IMR-90 (cell line): ENCODE data around the gene AGBL1. TPM values are rescaled to one million over a fixed set of nuclear protein-coding genes. Genes with fewer than 3 reads are reported as not detected.

ENCODE experiments used
- ATAC-seq: fragments of 200-7000 bp; cut with Tn5 transposase; 2 replicates; pipeline ENCODE4 v1.9.1; 2020; ENCODE audit warnings: low read depth, mild to moderate bottlenecking, moderate library complexity
- BruUV-seq: library from RNA; stranded (reverse); fragments of 400-500 nt; replicated peaks from 2 replicates; lab custom pipeline; 2021; lab: Mats Ljungman, UMichigan
- CTCF ChIA-PET: fragments of 300-600 bp; formaldehyde crosslinking; extraction: SDS; loops from one replicate; lab custom pipeline; 2021; ENCODE audit warnings: antibody characterized with exemption; lab: Yijun Ruan, JAX
- POLR2A ChIA-PET: fragments of 300-600 bp; sonication (Branson Sonifier 250); formaldehyde crosslinking; loops from one replicate; lab custom pipeline; 2022; ENCODE audit warnings: antibody characterized with exemption; ENCODE audit not compliant: unreplicated experiment; lab: Charles Lee
- DNase-seq: peaks from one replicate; pipeline ENCODE4 v3.0.0; 2013
- H2AFZ ChIP-seq: replicated peaks from 2 replicates; pipeline ENCODE3; 2013; ENCODE audit warnings: low read length, mild to moderate bottlenecking; ENCODE audit not compliant: poor library complexity
- H2AK5ac ChIP-seq: 2 replicates; pipeline ENCODE4 v1.6.1; 2013; ENCODE audit warnings: low read depth, low read length, inconsistent platforms
- H2AK9ac ChIP-seq: replicated peaks from 2 replicates; pipeline ENCODE3; 2013; ENCODE audit warnings: mild to moderate bottlenecking, low read depth, low read length, moderate library complexity; ENCODE audit not compliant: poor library complexity
- H2BK120ac ChIP-seq: 2 replicates; pipeline ENCODE4 v1.6.1; 2013; ENCODE audit warnings: low read depth, low read length, inconsistent platforms
- H2BK15ac ChIP-seq: 3 replicates; pipeline ENCODE4 v1.6.1; 2013; ENCODE audit warnings: low read depth, low read length, inconsistent platforms
- H2BK20ac ChIP-seq: 2 replicates; pipeline ENCODE4 v1.6.1; 2013; ENCODE audit warnings: low read depth, mild to moderate bottlenecking, inconsistent platforms, low read length, moderate library complexity
- H2BK5ac ChIP-seq: 2 replicates; pipeline ENCODE4 v1.6.1; 2013; ENCODE audit warnings: mild to moderate bottlenecking, low read depth, low read length, inconsistent platforms; ENCODE audit not compliant: poor library complexity, severe bottlenecking
- H3K14ac ChIP-seq: replicated peaks from 2 replicates; pipeline ENCODE4 v1.6.1; 2013; ENCODE audit warnings: low read depth, low read length, inconsistent platforms
- H3K18ac ChIP-seq: 2 replicates; pipeline ENCODE4 v1.6.1; 2013; ENCODE audit warnings: low read depth, low read length, control low read depth
- H3K23ac ChIP-seq: 2 replicates; pipeline ENCODE4 v1.6.1; 2013; ENCODE audit warnings: low read depth, low read length, inconsistent platforms
- H3K27ac ChIP-seq: 2 replicates; pipeline ENCODE4 v1.5.1; 2013; ENCODE audit warnings: mild to moderate bottlenecking, control low read depth, low read length; ENCODE audit not compliant: insufficient read depth
- H3K27me3 ChIP-seq: 2 replicates; pipeline ENCODE4 v1.6.1; 2013; ENCODE audit warnings: low read length; ENCODE audit not compliant: control insufficient read depth, insufficient read depth
- H3K36me3 ChIP-seq: 2 replicates; pipeline ENCODE4 v1.6.1; 2013; ENCODE audit warnings: low read length, mixed read lengths; ENCODE audit not compliant: control insufficient read depth, insufficient read depth
- H3K4ac ChIP-seq: 2 replicates; pipeline ENCODE4 v1.6.1; 2013; ENCODE audit warnings: low read depth, low read length, inconsistent platforms
- H3K4me1 ChIP-seq: 2 replicates; pipeline ENCODE4 v1.6.1; 2013; ENCODE audit warnings: low read length, mixed read lengths; ENCODE audit not compliant: control insufficient read depth, insufficient read depth
- H3K4me2 ChIP-seq: 2 replicates; pipeline ENCODE4 v1.6.1; 2013; ENCODE audit warnings: low read depth, mild to moderate bottlenecking, control low read depth, low read length, moderate library complexity
- H3K4me3 ChIP-seq: 2 replicates; pipeline ENCODE4 v1.5.1; 2013; ENCODE audit warnings: low read depth, mild to moderate bottlenecking, control low read depth, low read length, moderate library complexity; ENCODE audit not compliant: insufficient read depth
- H3K56ac ChIP-seq: 2 replicates; pipeline ENCODE4 v1.6.1; 2013; ENCODE audit warnings: low read length, inconsistent platforms; ENCODE audit not compliant: insufficient read depth; ENCODE audit errors: extremely low read depth
- H3K79me1 ChIP-seq, 2 experiments: 2 replicates each; pipeline ENCODE4 v1.6.1; 2013; ENCODE audit warnings: low read length in 2 of 2, inconsistent platforms in 1 of 2, low read depth in 1 of 2
- H3K9ac ChIP-seq: 2 replicates; pipeline ENCODE4 v1.6.1; 2013; ENCODE audit warnings: low read depth, low read length, control low read depth
- H3K9me1 ChIP-seq: 2 replicates; pipeline ENCODE4 v1.6.1; 2013; ENCODE audit warnings: low read length, inconsistent platforms; ENCODE audit not compliant: insufficient read depth
- H3K9me3 ChIP-seq: 2 replicates; pipeline ENCODE4 v1.6.1; 2013; ENCODE audit warnings: low read length; ENCODE audit not compliant: control insufficient read depth, insufficient read depth
- H4K20me1 ChIP-seq: 2 replicates; pipeline ENCODE4 v1.6.1; 2013; ENCODE audit warnings: low read length, inconsistent platforms; ENCODE audit not compliant: insufficient read depth
- H4K5ac ChIP-seq: 2 replicates; pipeline ENCODE4 v1.6.1; 2013; ENCODE audit warnings: mild to moderate bottlenecking, low read depth, low read length, control low read depth
- H4K8ac ChIP-seq, 2 experiments: 2 replicates each; pipeline ENCODE4 v1.6.1; 2013; ENCODE audit warnings: low read depth in 2 of 2, low read length in 2 of 2, control low read depth in 1 of 2, inconsistent platforms in 1 of 2
- H4K91ac ChIP-seq: 2 replicates; pipeline ENCODE4 v1.6.1; 2013; ENCODE audit warnings: low read depth, low read length, inconsistent platforms; ENCODE audit not compliant: insufficient read depth
- RFX5 ChIP-seq: IDR thresholded peaks from 2 replicates; pipeline ENCODE4 v1.8.0; 2012; ENCODE audit warnings: low read depth, mild to moderate bottlenecking, low read length, moderate library complexity
- WGBS, 2 experiments: methylation state at CpG; one replicate each; pipeline versions ENCODE4 v1.1.5 to v1.1.7; 2013; ENCODE audit warnings: missing lambda C conversion rate in 2 of 2; ENCODE audit not compliant: insufficient read length in 1 of 2; ENCODE audit errors: extremely low coverage in 2 of 2; 5-methylcytosine and 5-hydroxymethylcytosine counted together
- dilution Hi-C: fragments of 300-500 bp; cut with HindIII; formaldehyde crosslinking; loops from one replicate; pipeline ENCODE4 v1.14.3; 2018; ENCODE audit warnings: low sequenced_read_pairs; ENCODE audit not compliant: unreplicated experiment
- in situ Hi-C: fragments of 300-500 bp; cut with MboI; formaldehyde crosslinking; loops from 3 replicates; pipeline ENCODE4 v1.14.3; 2019; ENCODE audit warnings: low sequenced_read_pairs, inconsistent platforms, mixed read lengths
- intact Hi-C: fragments of 100-400 bp; cut with micrococcal nuclease; formaldehyde crosslinking; loops from 2 replicates; pipeline ENCODE4 v1.10.0; 2022
- polyA plus RNA-seq, 3 experiments: library from polyadenylated mRNA; depleted of rRNA; stranded (reverse); fragments of >200 nt; gene quantifications; 2 replicates each; pipeline ENCODE4 v1.2.3, GENCODE V29; 2012; ENCODE audit warnings: low replicate concordance in 1 of 3
- total RNA-seq: library from RNA; depleted of rRNA; stranded (reverse); fragments of >200 nt; gene quantifications from 2 replicates; pipeline ENCODE4 v1.2.3, GENCODE V29; 2012

Gene AGBL1
- total and polyA plus RNA-seq, 2 of the 4 experiments (the other 2 are of a cell fraction) = not detected

GRCh38 chr15:86115145-86115801 lies 35.6 kb downstream of the AGBL1 start:
- no peak for ATAC-seq

More at GRCh38 chr15:86115145-86115801, 35.6 kb downstream of the AGBL1 start:
- H4K5ac ChIP-seq = no peak overlapping the region
- no peak for TF ChIP-seq RFX5
- H3K4me2 ChIP-seq = no peak overlapping the region
- H2AFZ ChIP-seq = no peak overlapping the region
- no peak overlapping the region for H2BK15ac ChIP-seq
- ChIA-PET CTCF (no interaction called here), POLR2A (no interaction called here)
- WGBS, 2 experiments = no CpG with 5 or more reads among the region's 4 CpGs
- no peak overlapping the region for H2BK120ac ChIP-seq
- peaks cover 10% of the 10 kb centered on the region for H3K9me3 ChIP-seq
- H3K36me3 ChIP-seq = no peaks in the 10 kb centered on the region
- H3K4ac ChIP-seq = no peak overlapping the region
- no peak overlapping the region for H3K14ac ChIP-seq
- H3K27ac ChIP-seq = no peak overlapping the region
- no peaks in the 10 kb centered on the region for H4K20me1 ChIP-seq
- no peak overlapping the region for H3K4me3 ChIP-seq
- H2AK9ac ChIP-seq = no peak overlapping the region
- no peak overlapping the region for H3K9ac ChIP-seq
- no peak overlapping the region for H4K91ac ChIP-seq
- no peak overlapping the region for H3K23ac ChIP-seq
- H4K8ac ChIP-seq = no peak overlapping the region
- intact Hi-C loops = no loop called here
- no peak overlapping the region for H2AK5ac ChIP-seq
- H2BK5ac ChIP-seq = no peak overlapping the region
- H3K4me1 ChIP-seq = no peaks in the 10 kb centered on the region
- in situ Hi-C loops = no loop called here
- no peaks in the 10 kb centered on the region for H3K27me3 ChIP-seq
- H3K56ac ChIP-seq = no peak overlapping the region
- no peaks in the 10 kb centered on the region for H3K9me1 ChIP-seq
- H3K18ac ChIP-seq = no peak overlapping the region
- DNase-seq = no peak
- BruUV-seq = no TSS peak
- H3K79me1 ChIP-seq = no peaks in the 10 kb centered on the region
- no peak overlapping the region for H2BK20ac ChIP-seq
- dilution Hi-C loops = no loop called here
